Central memory CD4-positive, alpha-beta T cell (primary cell): ENCODE measurements around the gene BMAL1.
"Not testable (repeated sequence)": the region's sequence is repeated elsewhere in the genome, so short reads cannot be mapped to it uniquely, and the experiment has no call there.

ENCODE experiments used
- DNase-seq: peaks from one replicate; pipeline ENCODE4 v3.0.0; 2022
- total RNA-seq, 3 experiments: gene quantifications; one replicate each; lab custom pipeline; 2026; lab: John Stamatoyannopoulos, UW

BMAL1 gene
- total RNA-seq, result 29.5 to 92.4 (median 71.7) reads per million in 3 experiments

GRCh38 chr11:13277768-13278608 is at the start of gene BMAL1:
BMAL1 (plus strand) TSS chr11:13277790; CDS start chr11:13354309, 76,519 bp downstream.
- peak; percentile 46 for DNase-seq

DNA sequence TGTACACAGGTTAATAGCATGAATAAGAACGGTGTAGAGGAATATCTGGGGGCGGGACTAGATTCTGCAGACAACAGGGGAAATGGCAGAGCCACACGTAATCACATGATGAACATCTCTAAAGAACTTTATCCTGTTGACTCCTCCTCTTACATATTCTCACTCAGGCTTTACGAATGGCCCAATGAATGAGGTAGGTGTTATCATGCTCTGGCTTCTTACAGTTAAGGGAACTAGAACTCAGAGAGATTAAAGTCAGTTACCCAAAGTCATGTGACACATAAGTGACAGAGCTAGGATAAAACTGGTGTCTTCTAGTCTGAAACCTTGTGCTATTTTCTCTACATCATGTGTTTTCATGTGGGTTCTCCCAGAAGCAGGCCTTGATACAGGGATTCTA is 49.0 kb upstream of the BMAL1 start:
- no peak for DNase-seq

- no peak for DNase-seq
Measured at GRCh38 chr11:13229136-13229535, 48.5 kb upstream of the BMAL1 start.

- DNase-seq, result no peak
Measured at GRCh38 chr11:13229711-13230318, 47.8 kb upstream of the BMAL1 start.

DNA sequence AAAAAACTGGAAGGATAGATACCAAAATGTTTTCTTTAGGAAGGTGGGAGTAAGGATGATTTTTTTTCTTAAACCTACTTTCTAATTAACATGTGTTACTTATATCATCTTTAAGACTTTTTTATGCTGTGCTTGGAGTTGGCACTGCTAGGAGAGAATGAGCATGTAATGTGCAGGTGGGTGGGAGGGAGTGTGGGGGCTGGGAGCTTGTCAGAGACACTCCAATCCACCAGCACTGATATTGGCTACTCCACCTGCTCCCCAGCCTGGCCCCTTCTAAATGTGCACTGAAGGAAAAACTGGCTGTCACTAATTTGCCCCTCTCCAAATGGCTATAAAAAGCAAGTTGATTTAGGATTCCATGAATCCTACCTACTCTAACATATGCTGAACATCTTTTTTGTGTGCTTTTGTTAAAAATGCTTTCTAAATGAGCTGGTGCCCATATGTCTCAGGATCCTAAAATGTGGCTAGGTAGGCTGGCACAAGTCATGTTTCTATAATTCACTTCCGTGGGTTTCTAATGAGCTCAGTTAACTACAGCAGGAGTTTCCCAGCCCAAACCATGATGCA is 44.3 kb upstream of the BMAL1 start:
- DNase-seq, result no peak

GRCh38 chr11:13235895-13236294 is 41.7 kb upstream of the BMAL1 start:
- no peak for DNase-seq

GRCh38 chr11:13236626-13237025 is 41.0 kb upstream of the BMAL1 start:
- no peak for DNase-seq

DNA sequence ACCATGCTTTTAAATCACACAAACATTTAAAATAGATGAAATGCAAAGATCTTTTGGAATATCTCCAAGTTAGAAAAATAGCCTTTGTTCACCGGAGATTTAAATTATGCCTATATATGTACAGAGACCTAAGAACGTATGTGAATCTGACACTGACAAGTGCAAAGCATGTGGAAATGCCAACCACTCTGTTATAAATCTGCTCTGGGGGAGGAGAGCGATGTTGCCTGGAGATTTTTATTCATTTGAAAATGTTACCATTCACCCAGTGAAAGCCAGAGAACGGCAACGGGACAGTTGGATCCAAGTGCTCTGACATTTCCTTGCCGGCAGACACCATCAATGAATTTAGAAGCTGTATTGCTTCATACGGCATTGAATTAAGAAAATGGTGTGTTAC is 39.8 kb upstream of the BMAL1 start:
- no peak for DNase-seq

- DNase-seq, result peak; percentile 43
Measured at GRCh38 chr11:13238879-13239514, 38.6 kb upstream of the BMAL1 start.

GRCh38 chr11:13242564-13242963 is 35.0 kb upstream of the BMAL1 start:
- no peak for DNase-seq

- no peak for DNase-seq
Measured at GRCh38 chr11:13247606-13248296, 29.8 kb upstream of the BMAL1 start.

- DNase-seq, result no peak
Measured at GRCh38 chr11:13249177-13249576, 28.4 kb upstream of the BMAL1 start.

- DNase-seq, result no peak
Measured at GRCh38 chr11:13249992-13250391, 27.6 kb upstream of the BMAL1 start.

GRCh38 chr11:13251966-13252365 is 25.6 kb upstream of the BMAL1 start:
- DNase-seq, result no peak

DNA sequence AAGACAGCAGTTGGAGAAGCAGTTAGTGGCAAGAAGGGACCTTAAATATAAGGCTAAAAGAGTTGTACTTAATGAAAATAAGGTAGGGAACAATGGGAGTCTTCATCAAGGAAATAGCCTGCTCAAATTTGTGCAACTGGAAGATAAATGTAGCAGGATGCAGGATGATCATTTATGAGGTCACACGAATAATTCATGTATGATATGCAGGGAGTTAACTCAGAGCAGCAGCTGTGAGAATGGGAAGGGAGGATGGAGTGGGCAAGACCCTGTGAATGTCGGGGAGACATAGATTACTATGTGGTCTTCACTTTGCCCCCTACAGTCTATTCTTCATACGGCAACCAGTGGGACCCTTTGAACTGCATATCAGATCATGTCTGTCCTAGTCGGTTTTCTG is 25.2 kb upstream of the BMAL1 start:
- no peak for DNase-seq

DNA sequence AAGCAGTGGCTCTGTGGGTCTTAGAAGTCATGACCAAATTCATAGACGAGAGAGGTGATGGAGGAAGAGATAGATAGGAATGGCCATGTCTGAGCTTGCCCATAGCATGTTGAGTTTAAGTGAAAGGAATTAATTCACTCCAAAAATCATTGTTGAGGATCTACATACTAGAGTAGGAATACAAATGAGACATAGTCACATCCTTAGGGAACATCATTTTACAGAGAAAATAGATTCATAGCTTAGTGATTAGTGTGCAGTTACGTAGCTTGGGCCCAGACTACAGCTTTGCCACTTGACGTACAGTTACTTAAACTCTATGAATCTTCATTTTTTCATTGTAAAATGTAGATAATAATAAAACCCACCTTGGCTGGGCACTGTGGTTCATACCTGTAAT is 21.4 kb upstream of the BMAL1 start:
- DNase-seq, result no peak

DNA sequence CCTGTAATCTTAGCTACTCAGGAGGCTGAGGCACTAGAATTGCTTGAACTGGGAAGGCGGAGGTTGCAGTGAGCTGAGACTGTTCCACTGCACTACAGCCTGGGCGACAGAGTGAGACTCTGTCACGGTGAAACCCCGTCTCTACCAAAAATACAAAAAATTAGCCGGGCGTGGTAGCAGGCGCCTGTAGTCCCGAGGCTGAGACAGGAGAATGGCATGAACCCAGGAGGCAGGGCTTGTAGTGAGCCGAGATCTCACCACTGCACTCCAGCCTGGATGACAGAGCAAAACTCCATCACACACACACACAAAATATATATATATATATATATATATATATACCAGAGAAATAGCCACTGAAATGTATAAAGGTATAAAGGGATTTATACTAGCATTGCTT is 19.5 kb upstream of the BMAL1 start:
- not testable (repeated sequence) for DNase-seq

DNA sequence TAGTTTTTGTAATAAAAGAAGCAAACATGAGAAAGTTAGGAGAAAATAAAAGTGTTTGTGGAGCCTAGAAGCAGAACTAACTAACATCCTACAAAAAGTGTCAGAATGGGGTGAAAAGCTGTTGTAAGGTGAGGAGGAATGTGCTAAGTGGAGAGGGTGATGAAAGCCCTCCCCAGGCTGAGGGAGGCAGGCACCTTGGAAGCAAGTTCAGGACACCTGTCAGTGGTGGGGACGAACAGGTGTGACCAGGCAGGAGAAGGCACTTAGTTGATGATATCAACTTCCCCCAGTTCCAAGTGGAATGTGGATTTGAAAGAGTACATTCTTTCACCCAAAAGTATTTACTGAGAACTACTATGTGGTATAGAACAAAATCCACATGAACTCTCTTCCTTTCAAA is 18.7 kb upstream of the BMAL1 start:
- DNase-seq, result no peak

DNA sequence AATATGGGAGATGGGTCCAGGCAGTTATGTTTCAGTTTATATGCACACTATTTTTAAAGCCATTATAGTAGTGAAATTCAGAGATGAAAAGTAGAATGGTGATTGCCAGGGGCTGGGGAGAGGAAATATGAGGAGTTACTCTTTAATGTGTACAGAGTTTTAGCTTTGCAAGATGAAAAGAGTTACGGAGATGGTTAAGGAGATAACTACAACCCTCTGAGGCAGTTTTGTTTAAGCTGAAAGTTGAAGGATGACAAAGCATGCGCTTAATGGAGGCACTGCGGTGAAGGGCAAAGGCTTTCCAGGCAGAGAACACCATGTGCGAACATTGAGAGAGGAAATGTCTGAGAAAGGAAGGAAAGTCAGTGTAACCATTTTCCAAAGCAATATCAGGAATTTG is 18.2 kb upstream of the BMAL1 start:
- no peak for DNase-seq

DNA sequence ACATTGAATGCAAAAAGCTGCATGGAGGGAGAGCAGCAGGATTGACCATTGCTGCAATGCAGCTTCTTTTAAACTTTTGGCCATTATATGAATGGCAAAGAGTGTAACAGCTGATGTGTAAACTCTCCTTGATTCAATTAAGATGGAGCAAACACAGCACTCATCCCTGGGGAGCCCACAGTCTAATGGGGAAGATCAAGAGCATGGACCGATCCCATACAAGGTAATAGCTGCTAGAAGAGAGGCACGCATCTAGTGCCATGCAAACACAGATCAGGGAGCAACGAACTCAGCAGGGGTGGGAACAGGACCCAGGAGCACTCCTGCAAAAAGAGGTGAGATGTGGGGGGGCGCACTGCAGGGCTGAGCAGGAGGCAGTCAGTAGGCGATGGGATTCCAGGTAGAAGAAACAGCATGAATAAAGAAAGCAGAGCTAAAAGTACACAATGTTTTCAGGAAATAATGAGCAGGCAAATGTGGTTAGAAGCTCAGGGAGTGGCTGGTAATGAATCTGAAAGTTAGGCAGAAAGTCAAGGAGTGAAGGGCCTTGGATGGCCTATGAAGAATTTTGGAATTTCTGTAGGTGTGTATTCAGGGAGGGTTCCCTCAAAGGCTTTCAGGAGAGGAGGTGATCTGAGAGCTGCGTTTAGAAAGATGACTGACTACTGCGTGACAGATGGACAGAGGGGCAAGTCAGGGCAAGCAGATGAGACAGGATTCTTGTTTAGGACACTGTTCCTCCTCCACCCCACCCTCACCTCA is 17.2 kb upstream of the BMAL1 start:
- no peak for DNase-seq

- DNase-seq, result no peak
Measured at GRCh38 chr11:13260963-13261588, 16.5 kb upstream of the BMAL1 start.
